ENCODE data around the gene NLRP8.
"Not testable (repeated sequence)": the region's sequence is repeated elsewhere in the genome, so short reads cannot be mapped to it uniquely, and the experiment has no call there.

Gene NLRP8

DNA sequence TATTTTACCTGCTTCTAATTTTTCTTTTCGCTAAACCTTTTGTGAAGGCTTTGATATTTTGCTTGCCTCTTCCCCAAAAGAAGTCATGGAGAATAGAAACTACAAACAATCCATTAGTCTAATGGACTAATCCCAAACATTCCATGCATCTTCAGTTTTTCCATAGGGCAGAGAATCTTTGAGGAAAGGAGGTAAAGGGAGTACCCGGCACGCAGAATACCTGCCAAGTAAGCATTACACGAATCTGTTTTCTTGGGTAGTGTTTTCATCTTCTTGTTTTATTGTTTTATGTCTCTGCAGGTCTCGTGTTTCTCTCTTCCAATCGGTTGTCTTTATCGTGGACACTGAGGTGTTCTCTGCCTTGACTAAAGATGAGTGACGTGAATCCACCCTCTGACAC lies at the start of gene NLRP8:
NLRP8 (plus strand) TSS at position 301 of the 400 bp plus-strand sequence.
- ATAC-seq, result no peak

DNA sequence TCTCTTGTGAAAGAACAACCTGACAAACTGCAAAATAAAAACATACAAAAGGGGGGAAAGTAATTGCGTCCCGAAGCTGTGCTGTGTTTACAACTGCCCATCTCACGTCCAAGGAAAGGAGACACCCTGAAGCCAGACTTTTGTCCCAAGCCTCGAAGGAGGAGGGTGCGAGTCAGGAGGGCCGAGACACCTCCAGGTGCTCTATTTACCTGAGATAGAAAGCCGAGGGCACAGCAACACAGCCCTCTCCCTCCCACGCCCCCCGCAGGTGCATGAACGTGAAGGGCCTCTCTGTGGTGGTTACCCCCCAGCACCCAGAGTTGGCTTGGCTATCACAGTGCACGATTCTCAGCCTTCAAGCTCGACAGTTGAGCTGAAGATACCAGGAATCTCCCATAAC lies 48.7 kb upstream of the NLRP8 start:
- ATAC-seq, result no peak

- no peak for ATAC-seq
Measured at GRCh38 chr19:55901369-55902079, 46.1 kb upstream of the NLRP8 start.

GRCh38 chr19:55902080-55902751 lies 45.4 kb upstream of the NLRP8 start:
- no peak for ATAC-seq

DNA sequence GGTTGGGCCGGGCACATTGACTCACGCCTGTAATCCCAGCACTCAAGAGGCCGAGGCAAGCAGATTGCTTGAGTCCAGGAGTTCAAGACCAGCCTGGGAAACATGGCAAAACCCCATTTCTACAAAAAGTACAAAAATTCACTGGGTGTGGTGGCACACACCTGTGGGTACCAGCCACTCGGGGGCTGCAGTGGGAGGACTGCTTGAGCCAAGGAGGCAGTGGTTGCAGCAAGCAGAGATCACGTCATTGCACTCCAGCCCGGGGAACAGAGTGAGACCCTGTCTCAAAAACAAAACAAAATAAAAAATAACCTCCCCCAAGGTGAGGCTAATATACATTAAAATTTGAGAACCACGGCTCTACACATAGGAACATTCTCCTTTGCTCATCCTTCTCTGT lies 40.3 kb upstream of the NLRP8 start:
- ATAC-seq, result no peak

- ATAC-seq, result no peak
Measured at GRCh38 chr19:55907746-55908145, 39.9 kb upstream of the NLRP8 start.

- no peak for ATAC-seq
Measured at GRCh38 chr19:55909801-55910200, 37.8 kb upstream of the NLRP8 start.

GRCh38 chr19:55912916-55913315 lies 34.7 kb upstream of the NLRP8 start:
- ATAC-seq, result no peak

DNA sequence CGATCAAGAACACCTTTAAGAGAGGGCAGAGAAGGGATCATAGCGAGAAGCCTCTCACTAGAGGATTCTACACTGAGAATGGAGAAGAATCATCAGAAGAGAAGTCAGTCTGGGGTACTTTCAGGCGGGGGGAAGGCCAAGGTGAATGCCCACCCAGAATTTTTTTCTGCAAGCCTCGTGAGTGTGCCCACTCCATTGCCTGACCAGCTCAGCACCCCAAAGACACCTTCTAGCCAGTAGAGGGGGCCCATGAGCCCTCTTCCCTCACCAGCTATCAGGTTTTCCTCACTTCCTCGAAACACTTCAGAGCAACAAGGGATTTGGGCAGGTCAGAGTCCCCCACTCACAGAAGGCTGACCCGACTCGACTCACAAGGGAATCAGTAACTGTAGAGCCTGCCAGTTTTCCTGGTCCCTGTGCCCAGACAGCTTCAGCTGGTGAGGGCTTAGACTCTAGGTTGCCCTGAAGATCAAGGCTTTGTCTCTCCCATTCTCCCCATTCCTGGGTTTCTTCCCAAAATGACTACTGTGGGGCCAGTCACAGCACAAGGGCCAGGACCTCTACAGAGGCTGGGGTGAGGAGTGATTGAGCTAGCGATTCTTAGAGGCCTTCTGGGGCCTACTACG lies 33.9 kb upstream of the NLRP8 start:
- ATAC-seq, result no peak

DNA sequence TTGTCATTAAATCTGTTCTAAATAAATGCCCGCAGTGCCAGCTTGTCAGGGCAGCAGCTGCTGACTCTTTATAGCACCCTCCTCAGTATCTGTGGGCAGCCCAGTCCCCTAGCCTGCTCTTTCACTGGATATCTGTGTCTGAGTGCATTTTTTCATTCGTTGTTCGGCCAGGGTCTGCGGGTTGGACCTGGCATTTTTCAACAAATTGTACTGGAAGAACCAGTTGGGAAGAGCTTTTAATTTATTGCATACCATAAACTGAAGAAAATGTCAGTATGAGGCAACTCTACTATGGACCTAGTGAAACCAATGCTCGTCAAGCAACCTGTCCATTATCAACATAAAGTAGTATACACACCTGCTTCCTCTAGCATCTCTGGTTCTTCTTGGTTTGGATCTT lies 24.1 kb upstream of the NLRP8 start:
- ATAC-seq, result no peak

DNA sequence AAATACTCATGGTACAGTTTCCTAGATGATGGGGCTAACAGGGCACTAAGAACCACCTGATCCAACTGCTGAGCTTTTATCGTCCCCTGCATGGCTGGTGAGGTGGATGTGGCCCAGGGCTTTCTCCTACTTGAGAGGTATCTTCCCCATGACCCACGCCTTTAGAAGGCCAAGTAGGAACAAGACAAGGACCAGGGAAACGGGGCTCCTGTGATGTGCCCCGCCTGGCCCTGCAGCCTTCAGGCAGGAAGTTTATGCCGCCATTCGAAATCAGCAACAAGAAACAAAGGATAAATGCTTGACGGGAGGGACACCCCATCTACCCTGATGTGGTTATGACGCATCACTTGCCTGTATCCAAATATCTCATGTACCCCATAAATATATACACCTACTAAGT lies 19.6 kb upstream of the NLRP8 start:
- no peak for ATAC-seq

- ATAC-seq, result not testable (repeated sequence)
Measured at GRCh38 chr19:55929258-55929657, 18.4 kb upstream of the NLRP8 start.

- no peak for ATAC-seq
Measured at GRCh38 chr19:55930996-55931515, 16.6 kb upstream of the NLRP8 start.

- ATAC-seq, result no peak
Measured at GRCh38 chr19:55931936-55932386, 15.7 kb upstream of the NLRP8 start, which contains the start of gene NLRP13. Gene NLRP13 (minus strand): TSS chr19:55932336. CDS start chr19:55932311, 25 bp downstream.

DNA sequence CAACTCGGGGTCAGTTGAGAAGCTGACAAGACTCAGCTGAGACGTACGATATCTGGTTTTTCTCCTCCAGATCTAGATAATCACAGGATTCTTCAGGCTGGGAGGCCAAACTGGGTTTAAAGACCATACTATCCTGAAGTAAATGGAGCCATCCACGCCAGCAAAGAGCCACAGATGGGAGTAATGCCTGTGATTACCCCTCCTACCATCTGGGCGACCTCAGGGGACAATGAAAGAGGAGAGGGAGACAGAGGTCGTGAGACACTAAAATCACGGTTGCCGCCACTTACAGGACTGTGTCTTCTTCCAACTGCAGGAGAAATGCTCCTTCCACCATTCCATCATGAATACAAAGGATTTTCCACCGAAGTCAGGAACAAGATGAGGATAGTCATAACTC lies 12.4 kb upstream of the NLRP8 start:
- ATAC-seq, result no peak

DNA sequence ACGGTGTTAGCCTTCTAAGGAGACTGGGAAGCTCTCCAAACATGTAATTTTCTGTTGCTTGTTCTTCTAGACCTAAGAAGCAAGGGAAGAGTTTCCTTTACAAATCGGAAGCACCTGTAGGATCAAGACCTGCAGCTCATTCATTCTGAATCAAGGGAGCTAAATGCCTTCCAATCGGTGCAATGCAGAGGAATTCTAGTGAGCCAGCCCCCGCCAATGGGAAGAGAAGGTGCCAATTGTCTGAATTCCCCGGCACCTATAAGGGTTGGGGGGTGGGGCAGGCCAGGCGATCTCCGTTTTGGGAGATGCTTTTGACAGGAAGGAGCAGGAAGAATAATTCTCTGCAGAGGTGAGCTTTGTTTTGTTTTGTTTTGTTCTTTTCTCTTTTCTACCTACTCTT lies 8.4 kb upstream of the NLRP8 start:
- no peak for ATAC-seq

GRCh38 chr19:55940306-55940705 lies 7.3 kb upstream of the NLRP8 start:
- ATAC-seq, result no peak

GRCh38 chr19:55950566-55950965 lies 2.9 kb downstream of the NLRP8 start:
- ATAC-seq, result not testable (repeated sequence)

- ATAC-seq, result no peak
Measured at GRCh38 chr19:55956431-55956830, 8.8 kb downstream of the NLRP8 start.

DNA sequence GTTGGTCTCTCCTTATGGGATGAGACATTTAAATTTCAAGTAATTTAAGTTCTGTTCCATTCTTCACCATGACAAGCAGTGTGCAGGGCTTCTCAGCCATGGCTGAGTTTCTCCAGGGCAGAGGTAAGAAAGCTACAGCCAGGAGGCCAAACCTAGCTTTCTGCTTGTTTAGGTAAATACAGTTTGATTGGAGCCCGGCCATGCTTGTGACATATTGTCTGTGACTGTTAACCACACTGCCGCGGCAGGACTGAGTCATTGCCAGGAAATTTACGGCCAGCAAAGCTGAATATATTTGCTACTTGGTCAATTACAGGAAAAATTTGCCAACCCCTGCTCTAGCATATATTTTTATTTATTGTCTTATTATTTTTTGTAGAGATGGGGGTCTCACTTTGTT lies 10.7 kb downstream of the NLRP8 start:
- ATAC-seq, result no peak

- ATAC-seq, result no peak
Measured at GRCh38 chr19:55959996-55960675, 12.5 kb downstream of the NLRP8 start.

DNA sequence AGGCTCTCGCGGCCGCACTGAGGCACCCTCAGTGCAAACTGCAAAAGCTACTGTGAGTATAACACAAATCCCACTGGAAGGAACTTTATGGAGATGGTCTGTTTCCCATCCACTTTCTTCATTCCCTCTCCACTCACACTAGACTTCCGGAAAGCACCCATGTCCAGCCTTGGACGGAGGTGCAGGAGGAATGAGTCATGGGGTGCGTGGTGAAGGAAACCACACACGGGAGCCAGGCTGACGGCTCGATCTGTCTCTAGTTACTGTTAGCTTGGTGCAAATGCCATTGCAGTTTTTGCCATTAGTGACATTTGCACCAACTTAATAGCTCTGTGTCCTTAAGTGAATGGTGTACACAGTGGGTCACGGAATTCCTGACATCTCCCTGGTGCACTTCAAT lies 14.6 kb downstream of the NLRP8 start:
- no peak for ATAC-seq

DNA sequence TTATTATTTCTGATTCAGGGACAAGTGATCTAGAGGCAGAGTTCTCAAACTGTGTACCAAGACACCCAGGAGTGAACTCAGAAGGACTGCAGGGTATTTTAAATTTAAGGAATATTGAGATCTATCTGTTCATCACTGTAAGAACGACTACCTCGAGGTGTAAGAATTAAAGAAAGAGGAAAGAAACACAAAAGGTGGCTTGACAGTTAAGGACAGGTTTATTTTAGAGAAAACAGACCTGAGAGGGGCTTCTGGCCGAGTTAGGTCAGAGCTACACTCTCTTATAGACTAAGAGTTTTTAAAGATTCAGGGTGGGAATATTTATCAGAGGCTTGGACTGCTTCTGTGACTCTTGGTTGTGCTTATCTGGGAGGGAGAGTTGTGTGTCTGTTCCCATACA lies 26.4 kb downstream of the NLRP8 start:
- no peak for ATAC-seq
